Measurements from ENCODE around the gene SNCAIP.

The SNCAIP gene

DNA sequence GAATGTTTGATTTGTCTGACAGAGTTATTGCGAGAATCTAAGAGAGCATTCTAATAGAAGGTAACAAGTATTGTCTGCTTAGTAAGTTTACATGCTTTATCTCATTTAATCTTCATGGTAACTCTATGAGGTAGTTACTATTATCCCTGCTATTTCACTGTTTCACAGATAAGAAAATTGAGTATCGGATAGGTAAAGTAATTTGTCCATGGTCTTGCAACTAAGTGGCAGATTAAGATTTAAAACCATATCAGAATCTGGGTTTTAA is 118.2 kb downstream of the SNCAIP start:
- H3K4me1 ChIP-seq = no peaks in the 10 kb centered on the region
- H3K9me3 ChIP-seq = no peaks in the 10 kb centered on the region; the same call in 1 of the 2 replicates
- H3K36me3 ChIP-seq = no peaks in the 10 kb centered on the region
- H3K4me3 ChIP-seq (ENCODE audit: low read depth, low read length) = no peak overlapping the region
- TF ChIP-seq CTCF (IDR thresholded peaks at IDR 0.05; ENCODE audit: low read depth, low read length) = no peak
- DNase-seq = no peak
- H3K27me3 ChIP-seq = peaks cover 38% of the 10 kb centered on the region

DNA sequence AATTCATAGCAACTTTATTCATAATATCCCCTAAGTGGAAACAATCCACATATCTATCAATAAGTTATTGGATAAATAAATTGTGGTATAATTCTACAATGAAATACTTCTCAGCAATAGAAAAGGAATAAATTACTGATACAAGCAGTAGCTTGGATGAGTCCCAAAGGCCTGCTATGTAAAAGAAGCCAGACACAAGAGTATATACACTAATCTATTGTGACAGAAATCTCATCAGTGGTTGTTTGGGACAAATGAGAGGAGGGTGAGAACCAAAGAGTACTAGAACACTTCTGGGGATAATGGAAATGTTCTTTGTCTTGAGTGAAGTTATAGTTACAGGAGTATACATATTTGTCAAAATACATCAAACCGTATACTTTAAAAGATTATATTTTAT is 119.3 kb downstream of the SNCAIP start:
- H3K9me3 ChIP-seq = no peaks in the 10 kb centered on the region
- H3K36me3 ChIP-seq = no peaks in the 10 kb centered on the region
- peaks cover 34% of the 10 kb centered on the region for H3K27me3 ChIP-seq
- no peak for TF ChIP-seq CTCF (IDR thresholded peaks at IDR 0.05; ENCODE audit: low read depth, low read length)
- H3K4me3 ChIP-seq (ENCODE audit: low read depth, low read length) = no peak overlapping the region
- H3K4me1 ChIP-seq = no peaks in the 10 kb centered on the region
- DNase-seq = no peak

- H3K36me3 ChIP-seq = no peaks in the 10 kb centered on the region
- DNase-seq = no peak
- no peaks in the 10 kb centered on the region for H3K9me3 ChIP-seq
Measured at GRCh38 chr5:122434205-122434970, 122.4 kb downstream of the SNCAIP start.

DNA sequence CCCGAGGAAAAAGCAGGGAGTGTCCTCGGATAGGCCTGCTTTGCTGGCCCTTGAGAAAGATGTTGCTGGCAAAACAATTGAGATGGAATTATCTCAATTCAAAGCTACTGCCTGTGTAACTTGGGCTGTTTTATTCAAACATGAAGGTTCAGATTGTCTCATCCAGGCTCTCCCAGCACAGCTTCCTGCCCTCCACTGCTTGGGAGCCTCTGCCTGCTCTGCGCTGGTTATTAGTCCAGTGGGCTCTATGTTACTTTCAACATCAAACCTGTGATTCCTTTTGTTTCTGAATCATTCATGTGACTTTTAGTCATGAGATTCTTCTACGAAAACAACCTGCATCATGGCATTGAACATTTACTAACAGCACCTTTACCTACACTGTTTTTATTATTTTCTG is 123.2 kb downstream of the SNCAIP start:
- DNase-seq = no peak
- Histone ChIP-seq H3K36me3 (no peaks in the 10 kb centered on the region), H3K4me1 (no peaks in the 10 kb centered on the region), H3K4me3 (ENCODE audit: low read depth, low read length) (no peak overlapping the region), H3K27me3 (peaks cover 45% of the 10 kb centered on the region), H3K9me3 (no peaks in the 10 kb centered on the region)
- TF ChIP-seq CTCF (IDR thresholded peaks at IDR 0.05; ENCODE audit: low read depth, low read length) = no peak

More at GRCh38 chr5:122434205-122434970, 122.4 kb downstream of the SNCAIP start:
- TF ChIP-seq CTCF (IDR thresholded peaks at IDR 0.05; ENCODE audit: low read depth, low read length) = no peak
- Histone ChIP-seq H3K27me3 (peaks cover 46% of the 10 kb centered on the region), H3K4me1 (no peaks in the 10 kb centered on the region), H3K4me3 (ENCODE audit: low read depth, low read length) (no peak overlapping the region)

GRCh38 chr5:122435761-122436160 is 123.7 kb downstream of the SNCAIP start:
- no peaks in the 10 kb centered on the region for H3K9me3 ChIP-seq
- H3K36me3 ChIP-seq = no peaks in the 10 kb centered on the region
- DNase-seq = no peak
- no peak for TF ChIP-seq CTCF (IDR thresholded peaks at IDR 0.05; ENCODE audit: low read depth, low read length)
- no peaks in the 10 kb centered on the region for H3K4me1 ChIP-seq
- H3K27me3 ChIP-seq = peaks cover 48% of the 10 kb centered on the region
- H3K4me3 ChIP-seq (ENCODE audit: low read depth, low read length) = no peak overlapping the region

GRCh38 chr5:122436615-122437014 is 124.6 kb downstream of the SNCAIP start:
- peaks cover 52% of the 10 kb centered on the region for H3K27me3 ChIP-seq
- no peaks in the 10 kb centered on the region for H3K36me3 ChIP-seq
- no peaks in the 10 kb centered on the region for H3K4me1 ChIP-seq
- H3K4me3 ChIP-seq (ENCODE audit: low read depth, low read length) = no peak overlapping the region
- no peaks in the 10 kb centered on the region for H3K9me3 ChIP-seq
- TF ChIP-seq CTCF (IDR thresholded peaks at IDR 0.05; ENCODE audit: low read depth, low read length) = no peak
- DNase-seq = no peak
